ENCODE results near the gene ARHGEF33. TPM values are rescaled to one million over a fixed set of nuclear protein-coding genes. Genes with fewer than 3 reads are reported as not detected.

ARHGEF33 gene
- total and polyA plus RNA-seq, 2 donors from 2014 or later, result 2.3 to 2.4 TPM

- no peaks in the 10 kb centered on the region for H3K27me3 ChIP-seq (ENCODE audit: control insufficient read depth, insufficient read depth, low read length)
- H3K9me3 ChIP-seq (ENCODE audit: control insufficient read depth in 2 of 3, insufficient read depth in 1 of 3, low read length in 3 of 3), result no peaks in the 10 kb centered on the region
- TF ChIP-seq CTCF (IDR thresholded peaks at IDR 0.05; ENCODE audit: borderline replicate concordance, extremely low read depth, insufficient read depth), result no peak
- DNase-seq (no peak), FAIRE-seq (no peak)
- H3K27ac ChIP-seq (ENCODE audit: low read depth in 2 of 2, low read length in 2 of 2), result no peak overlapping the region
- no peak overlapping the region for H3K4me3 ChIP-seq (ENCODE audit: low read length in 3 of 3)
- no peaks in the 10 kb centered on the region for H3K36me3 ChIP-seq (ENCODE audit: control insufficient read depth in 2 of 3, insufficient read depth in 3 of 3, low read length in 3 of 3)
- intact Hi-C loops (cut with DNase I), result no loop called here
- H3K4me1 ChIP-seq (ENCODE audit: control insufficient read depth in 2 of 3, insufficient read depth in 2 of 3, low read depth in 1 of 3, low read length in 3 of 3), result no peaks in the 10 kb centered on the region
- H3K9ac ChIP-seq (ENCODE audit: low read length in 3 of 3), result no peak overlapping the region
These were observed 2.3 kb upstream of the ARHGEF33 start for GRCh38 chr2:38887347-38887746.

- TF ChIP-seq CTCF (IDR thresholded peaks at IDR 0.05; ENCODE audit: borderline replicate concordance, extremely low read depth, insufficient read depth), result no peak
- intact Hi-C loops (cut with DNase I), result no loop called here
- DNase-seq (no peak), FAIRE-seq (no peak)
- Histone ChIP-seq H3K9me3 (ENCODE audit: control insufficient read depth in 2 of 3, insufficient read depth in 1 of 3, low read length in 3 of 3) (no peaks in the 10 kb centered on the region), H3K9ac (ENCODE audit: low read length in 3 of 3) (no peak overlapping the region), H3K4me3 (ENCODE audit: low read length in 3 of 3) (no peak overlapping the region), H3K36me3 (ENCODE audit: control insufficient read depth in 2 of 3, insufficient read depth in 3 of 3, low read length in 3 of 3) (no peaks in the 10 kb centered on the region), H3K27ac (ENCODE audit: low read depth in 2 of 2, low read length in 2 of 2) (no peak overlapping the region), H3K27me3 (ENCODE audit: control insufficient read depth, insufficient read depth, low read length) (no peaks in the 10 kb centered on the region), H3K4me1 (ENCODE audit: control insufficient read depth in 2 of 3, insufficient read depth in 2 of 3, low read depth in 1 of 3, low read length in 3 of 3) (no peaks in the 10 kb centered on the region)
These were observed 1.6 kb upstream of the ARHGEF33 start for GRCh38 chr2:38887902-38888554.

GRCh38 chr2:38889045-38889444, 630 bp upstream of the ARHGEF33 start:
- no peak for DNase-seq
- H3K27me3 ChIP-seq (ENCODE audit: control insufficient read depth, insufficient read depth, low read length), result no peaks in the 10 kb centered on the region
- no peak for TF ChIP-seq CTCF (IDR thresholded peaks at IDR 0.05; ENCODE audit: borderline replicate concordance, extremely low read depth, insufficient read depth)
- peak; percentile 23 for FAIRE-seq
- H3K27ac ChIP-seq (ENCODE audit: low read depth in 2 of 2, low read length in 2 of 2), result no peak overlapping the region
- H3K4me3 ChIP-seq (ENCODE audit: low read length in 3 of 3), result no peak overlapping the region
- H3K36me3 ChIP-seq (ENCODE audit: control insufficient read depth in 2 of 3, insufficient read depth in 3 of 3, low read length in 3 of 3), result no peaks in the 10 kb centered on the region
- intact Hi-C loops (cut with DNase I), result no loop called here
- no peak overlapping the region for H3K9ac ChIP-seq (ENCODE audit: low read length in 3 of 3)
- no peaks in the 10 kb centered on the region for H3K9me3 ChIP-seq (ENCODE audit: control insufficient read depth in 2 of 3, insufficient read depth in 1 of 3, low read length in 3 of 3)
- no peaks in the 10 kb centered on the region for H3K4me1 ChIP-seq (ENCODE audit: control insufficient read depth in 2 of 3, insufficient read depth in 2 of 3, low read depth in 1 of 3, low read length in 3 of 3)

- FAIRE-seq (no peak), DNase-seq (no peak)
- intact Hi-C loops (cut with DNase I), result no loop called here
- Histone ChIP-seq H3K27ac (ENCODE audit: low read depth in 2 of 2, low read length in 2 of 2) (no peak overlapping the region), H3K4me1 (ENCODE audit: control insufficient read depth in 2 of 3, insufficient read depth in 2 of 3, low read depth in 1 of 3, low read length in 3 of 3) (no peaks in the 10 kb centered on the region), H3K9me3 (ENCODE audit: control insufficient read depth in 2 of 3, insufficient read depth in 1 of 3, low read length in 3 of 3) (no peaks in the 10 kb centered on the region), H3K27me3 (ENCODE audit: control insufficient read depth, insufficient read depth, low read length) (no peaks in the 10 kb centered on the region), H3K36me3 (ENCODE audit: control insufficient read depth in 2 of 3, insufficient read depth in 3 of 3, low read length in 3 of 3) (no peaks in the 10 kb centered on the region), H3K9ac (ENCODE audit: low read length in 3 of 3) (no peak overlapping the region), H3K4me3 (ENCODE audit: low read length in 3 of 3) (no peak overlapping the region)
- TF ChIP-seq CTCF (IDR thresholded peaks at IDR 0.05; ENCODE audit: borderline replicate concordance, extremely low read depth, insufficient read depth), result no peak
These were observed 3.1 kb downstream of the ARHGEF33 start for GRCh38 chr2:38892819-38893218.
